Stimulated activated CD4-positive, alpha-beta T cell treated with anti-CD3 and anti-CD28 coated beads, Interleukin-1b, Interleukin-23, amount 100 ng/mL, for 1 hour (primary cell): Measurements from ENCODE around the gene MYO1E.

Source experiments
- DNase-seq, 2 donors: peaks; one replicate each; pipeline ENCODE4 v3.0.0-alpha.2; 2020; ENCODE audit warnings: low read depth in 2 of 2

Gene MYO1E

DNA sequence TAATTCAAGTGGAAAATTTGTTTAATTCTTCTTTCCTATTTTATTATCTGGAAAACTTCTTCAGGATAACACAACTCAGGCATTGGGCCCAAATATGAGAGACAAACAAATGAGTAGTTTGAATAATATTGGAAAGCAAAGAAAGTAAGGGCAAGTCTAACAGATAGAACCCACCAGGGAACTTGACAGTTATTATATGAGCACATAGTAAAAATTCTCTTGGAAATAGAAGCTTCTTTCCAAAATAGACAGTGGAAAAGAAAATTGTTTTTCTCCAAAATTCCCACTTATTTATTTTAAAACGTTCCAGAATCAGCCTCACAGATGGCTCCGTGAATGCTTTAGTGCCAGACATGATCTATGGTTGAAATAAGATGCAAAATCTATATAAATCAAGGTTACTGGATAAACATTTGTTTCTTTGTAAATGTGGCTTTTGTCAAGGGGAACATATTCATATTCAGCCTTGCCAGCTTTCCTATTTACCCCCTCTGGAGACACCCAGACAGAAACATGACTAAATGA lies 142.1 kb downstream of the MYO1E start:
- no peak for DNase-seq

DNA sequence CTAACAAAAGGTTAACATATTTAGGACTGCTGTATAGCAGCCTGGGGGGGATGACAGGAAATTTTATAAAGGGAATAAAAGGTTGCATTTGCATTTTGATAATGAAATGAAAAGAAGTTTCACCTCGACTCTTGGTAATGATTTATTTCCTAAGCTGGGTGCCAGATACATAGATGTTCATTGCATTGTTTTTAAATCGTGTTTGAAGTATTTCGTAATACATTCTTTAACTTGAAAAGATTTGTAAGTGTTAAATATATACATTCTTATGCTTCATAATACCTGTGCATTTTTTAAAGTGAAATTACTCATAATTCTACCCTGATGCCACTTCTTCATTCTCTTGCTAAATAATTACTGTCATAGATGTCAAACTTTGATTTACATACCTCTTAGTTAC lies 143.2 kb downstream of the MYO1E start:
- DNase-seq: no peak

DNA sequence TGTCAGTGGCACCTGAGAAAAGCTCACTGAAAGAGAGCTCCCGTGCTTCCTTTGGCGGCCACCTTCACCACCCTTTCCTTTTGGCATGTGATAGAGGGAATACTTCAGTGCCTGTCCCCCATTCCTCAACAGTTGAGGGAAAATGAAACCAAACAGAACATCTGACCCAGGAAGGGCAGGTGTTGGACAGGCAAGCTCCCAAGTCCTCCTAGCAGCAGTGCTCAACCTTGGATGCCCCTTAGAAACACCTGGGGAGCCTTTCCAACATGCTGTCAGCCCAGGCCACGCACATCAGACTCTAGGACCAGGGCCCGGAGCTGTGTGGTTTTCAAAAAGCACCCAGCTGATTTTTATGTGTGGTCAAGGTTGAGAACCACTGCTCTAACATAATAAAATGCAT lies 143.7 kb downstream of the MYO1E start:
- DNase-seq: no peak

DNA sequence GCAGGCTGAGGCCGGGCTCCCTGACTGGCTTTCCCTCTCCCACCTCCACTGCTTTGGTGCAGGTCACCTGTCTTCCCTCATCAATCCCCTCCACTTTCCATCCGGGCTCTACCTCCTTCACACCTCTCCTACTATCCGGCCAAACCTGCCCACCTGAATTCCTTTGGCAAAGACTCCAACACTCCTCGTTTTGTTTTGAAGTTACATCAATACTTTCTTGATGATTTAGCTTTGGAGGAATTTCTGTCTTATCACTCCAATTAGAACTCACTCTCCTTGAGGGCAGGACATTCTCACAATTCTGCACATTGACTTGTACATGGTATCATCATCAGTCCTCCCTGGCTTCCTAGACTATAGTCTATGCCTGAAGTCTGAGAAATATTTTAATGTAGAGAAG lies 145.7 kb downstream of the MYO1E start:
- DNase-seq: no peak

DNA sequence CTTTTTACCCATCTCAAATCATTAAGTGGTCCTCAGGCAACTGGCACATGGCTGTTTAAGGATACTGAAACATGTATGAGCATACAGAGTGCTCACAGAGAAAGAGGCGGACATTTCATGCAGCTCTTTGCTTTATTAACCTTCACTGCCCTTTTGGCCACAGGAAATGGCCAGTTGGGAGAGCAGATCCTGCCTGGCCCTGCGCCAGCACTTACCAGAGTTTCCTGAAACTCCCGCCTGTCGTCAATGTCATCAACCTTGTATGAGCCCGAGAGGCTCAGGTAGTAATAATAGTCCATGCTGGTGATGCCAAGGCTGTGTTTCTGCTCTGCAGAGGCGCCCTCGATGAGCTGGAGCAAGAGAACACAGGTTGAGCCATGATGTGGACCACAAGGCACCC lies 148.2 kb downstream of the MYO1E start:
- DNase-seq: no peak

DNA sequence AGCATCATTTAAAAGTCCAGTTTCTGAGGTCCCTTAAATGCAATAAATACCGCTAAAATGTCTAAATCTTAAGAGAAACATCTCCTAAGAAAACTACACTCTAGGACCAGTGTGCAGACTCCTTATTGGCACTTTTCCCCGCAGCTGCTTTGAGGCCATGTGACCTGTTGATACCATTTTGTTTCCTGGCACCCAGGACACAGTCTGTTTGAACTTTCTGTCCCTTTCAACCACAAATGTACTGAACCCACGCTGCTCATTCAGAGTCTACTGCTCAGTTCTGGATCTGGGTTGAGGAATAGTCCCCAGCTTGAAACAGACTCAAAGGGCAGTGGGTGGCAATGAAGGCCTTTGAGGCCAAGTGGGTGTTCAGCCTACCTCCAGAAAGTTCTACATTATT lies 148.9 kb downstream of the MYO1E start:
- DNase-seq: no peak

DNA sequence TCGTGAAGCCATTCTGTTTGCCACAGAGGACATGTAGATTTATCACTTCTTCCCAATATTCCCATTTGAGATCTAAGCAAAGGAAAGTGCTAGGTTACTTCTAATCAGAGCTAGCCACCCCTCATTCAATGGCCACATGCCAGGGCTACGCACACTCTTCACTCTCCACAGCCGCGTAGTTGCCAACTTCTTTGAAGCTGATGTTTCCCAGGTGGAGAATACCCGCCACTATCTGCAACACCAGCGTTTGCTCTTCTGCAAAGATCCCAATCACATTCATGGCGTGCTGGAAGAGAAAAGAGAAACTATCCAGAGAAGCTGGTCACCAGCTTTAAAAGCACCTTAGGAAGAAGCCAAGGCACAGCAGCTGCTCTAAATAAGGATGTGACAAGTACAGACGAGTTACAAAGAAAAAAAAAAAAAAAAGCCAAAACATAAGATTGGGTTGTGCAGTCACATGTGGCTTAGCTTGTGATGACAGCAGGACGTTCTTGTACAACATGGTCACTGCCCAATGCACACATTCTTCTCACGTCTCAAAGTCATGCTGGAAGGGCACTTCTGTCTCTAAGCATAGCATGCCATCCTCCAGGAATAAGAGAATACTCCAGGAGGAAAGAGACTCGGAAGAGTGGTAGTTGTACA lies 149.6 kb downstream of the MYO1E start:
- no peak for DNase-seq

DNA sequence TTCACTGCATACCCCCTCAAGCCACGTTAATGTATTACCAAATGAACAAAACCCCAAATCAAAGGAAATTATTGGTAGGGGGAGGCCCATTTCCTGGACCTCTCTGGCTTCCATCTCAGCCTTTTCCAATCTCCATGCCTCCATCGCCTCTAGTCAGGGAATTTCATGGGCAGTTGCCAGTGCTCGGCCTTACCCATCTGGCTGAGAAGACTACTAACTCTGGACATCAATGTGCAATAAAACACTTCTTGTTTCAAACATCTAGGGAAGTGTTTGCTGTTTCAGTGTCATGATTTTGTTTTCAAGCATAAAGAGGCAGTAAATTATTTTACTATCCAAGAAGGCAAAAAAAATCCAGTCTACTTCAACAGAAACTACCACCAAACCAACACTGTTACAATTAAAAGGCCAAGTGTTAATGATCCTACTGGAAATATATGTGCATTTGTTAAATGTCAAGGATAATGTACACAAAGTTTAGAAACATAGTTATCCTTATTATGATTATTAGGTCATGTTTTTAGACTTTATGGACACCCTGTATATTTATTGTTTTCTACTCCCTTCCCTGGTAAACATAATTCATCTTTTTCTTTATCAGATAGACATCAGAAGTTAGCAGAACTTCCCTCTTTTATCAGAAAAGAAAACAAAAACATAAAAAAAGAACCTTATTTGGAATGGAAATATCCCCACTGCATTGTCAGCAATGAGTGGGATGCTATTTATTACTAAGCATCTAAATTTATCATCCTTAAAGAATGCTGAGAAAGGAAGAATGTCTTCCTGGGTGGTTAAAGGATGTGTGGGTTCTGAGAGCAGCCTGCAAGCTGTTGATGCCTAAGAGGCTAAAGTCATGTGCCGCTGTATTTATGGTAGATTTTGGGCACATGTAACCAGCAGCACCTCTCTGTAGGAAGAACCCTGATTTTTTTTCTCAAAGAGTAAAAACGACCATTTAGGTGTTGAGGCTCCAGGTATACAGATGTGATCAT lies 150.9 kb downstream of the MYO1E start:
- DNase-seq: no peak

DNA sequence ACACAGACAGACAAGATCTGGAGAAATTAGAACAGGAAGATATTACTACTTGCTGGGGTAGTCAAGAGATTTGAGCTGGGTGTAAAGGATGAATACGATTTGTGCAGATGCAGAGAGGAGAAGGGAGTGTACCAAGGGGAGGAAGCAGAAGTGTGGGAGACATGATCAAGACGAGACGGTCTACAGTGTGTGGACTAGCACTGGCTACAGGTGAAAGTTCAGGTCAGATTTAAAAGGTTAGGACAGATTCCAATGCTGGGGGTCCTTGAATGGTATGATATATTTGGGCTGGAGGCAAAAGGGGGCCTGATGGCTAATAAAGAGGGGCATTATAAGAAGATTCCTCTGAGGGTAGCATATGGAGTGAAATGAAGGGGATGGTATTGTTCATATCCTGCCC lies 154.0 kb downstream of the MYO1E start:
- no peak for DNase-seq

DNA sequence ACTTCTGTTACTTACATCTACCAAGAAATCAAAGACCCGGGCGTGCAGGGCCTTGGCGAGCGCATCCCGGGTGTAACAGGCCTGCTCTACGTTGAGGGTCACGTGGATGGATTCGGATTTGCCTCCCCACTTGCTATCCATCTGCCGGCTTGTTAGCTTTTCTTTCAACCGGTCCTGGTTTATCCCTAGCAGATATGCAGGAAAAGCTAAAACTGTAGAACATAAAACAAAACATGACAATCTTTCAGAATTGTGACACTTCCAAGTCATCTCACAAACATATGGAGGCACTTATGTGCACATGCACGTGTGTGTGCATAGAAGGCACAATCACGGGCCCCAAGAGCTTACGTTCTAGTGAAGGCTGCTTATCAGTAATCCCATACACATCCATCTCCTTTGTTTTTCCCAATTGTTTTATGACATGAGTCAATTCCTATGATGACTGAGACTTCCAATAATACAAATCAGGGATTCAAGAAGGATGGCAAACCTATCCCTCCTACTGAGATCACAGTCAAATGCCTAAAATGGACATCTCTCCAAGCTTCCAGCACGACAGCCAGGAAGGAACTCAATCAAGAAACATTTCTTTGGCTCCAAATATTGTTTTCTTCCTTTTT lies 154.7 kb downstream of the MYO1E start:
- no peak for DNase-seq

DNA sequence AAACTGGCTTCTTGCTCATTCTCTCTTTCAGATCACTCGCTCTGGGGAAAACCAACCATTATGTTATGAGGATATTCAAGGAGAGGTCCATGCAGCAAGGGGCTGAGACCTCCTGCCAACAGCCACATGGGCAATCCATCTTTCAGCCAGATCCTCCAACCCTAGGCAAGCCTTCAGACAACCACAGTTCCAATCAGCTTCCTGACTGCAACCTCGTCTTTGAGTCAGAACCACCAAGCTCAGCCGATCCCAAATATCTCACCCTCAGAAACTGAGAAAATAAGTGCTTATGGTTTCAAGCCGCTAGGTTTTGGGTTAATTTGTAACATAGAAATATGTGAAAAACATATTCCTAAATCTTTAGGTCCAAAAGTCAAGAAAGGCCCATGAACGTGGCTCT lies 155.8 kb downstream of the MYO1E start:
- no peak for DNase-seq

DNA sequence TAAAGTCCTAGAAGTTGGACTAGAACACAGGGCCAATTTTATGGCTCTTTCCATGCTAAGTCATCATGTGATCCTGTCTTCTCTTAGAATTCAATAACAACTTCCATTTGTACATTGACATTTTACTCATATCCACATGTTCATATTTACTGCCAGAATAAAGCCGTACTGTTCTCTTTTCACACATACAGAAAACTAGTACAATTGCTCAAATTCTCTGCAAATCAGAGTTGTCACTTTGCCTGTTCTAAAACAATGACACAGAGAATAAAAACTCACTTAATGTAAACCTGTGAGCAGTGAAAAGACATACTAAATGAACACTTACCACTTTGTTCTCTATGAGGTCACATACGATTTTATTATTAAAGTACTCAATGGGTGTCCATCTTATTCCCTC lies 162.5 kb downstream of the MYO1E start:
- DNase-seq: no peak

DNA sequence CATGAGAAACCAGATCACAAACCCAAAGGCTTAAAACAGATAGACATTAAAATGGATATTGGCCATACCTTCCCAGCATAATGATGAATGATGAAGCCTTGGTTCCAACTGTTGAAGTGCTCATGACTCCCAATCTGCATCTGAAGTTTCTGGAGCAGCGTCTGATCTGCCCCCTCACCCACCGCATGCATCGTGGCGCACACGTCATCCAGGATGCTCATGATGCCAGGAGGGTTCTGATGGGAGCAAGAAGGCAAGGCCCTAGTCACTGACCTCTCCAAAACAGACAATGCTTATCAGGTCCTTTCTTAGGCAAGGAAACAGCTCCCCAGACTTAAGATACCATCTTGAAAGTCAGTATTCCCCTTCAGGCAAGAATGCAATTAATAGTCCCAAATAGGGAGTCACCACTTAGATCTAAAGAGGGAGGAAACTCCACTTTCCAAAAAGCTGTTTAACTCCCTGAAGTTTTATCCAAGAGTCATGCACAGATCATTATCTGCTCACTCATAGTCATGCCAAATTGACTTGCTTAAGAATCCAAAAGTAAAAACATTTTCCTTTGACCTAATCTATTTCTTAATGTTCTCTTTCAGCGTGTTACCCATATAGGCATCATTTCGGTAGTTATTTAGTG lies 163.9 kb downstream of the MYO1E start:
- DNase-seq: no peak

DNA sequence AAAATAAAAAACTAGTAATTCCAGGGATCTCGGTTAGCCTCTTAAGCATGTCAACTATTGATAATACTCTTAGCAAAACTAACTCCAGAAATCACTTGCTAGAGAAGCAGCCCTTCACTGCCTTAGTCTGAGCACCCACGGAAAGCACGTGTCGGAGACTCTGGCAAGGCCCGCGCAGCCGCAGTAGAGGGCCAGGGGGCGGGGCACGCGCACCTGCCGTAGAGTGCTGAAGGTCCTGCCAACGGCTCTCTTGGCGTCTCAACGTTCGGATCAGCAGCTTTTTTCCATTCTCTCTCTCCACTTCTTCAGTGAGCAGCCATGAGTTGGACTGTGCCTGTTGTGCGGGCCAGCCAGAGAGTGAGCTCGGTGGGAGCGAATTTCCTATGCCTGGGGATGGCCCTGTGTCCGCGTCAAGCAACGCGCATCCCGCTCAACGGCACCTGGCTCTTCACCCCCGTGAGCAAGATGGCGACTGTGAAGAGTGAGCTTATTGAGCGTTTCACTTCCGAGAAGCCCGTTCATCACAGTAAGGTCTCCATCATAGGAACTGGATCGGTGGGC lies 166.0 kb downstream of the MYO1E start, which contains the start of gene LDHAL6B:
Gene LDHAL6B, plus strand, starts transcription at position 221 of the 561 bp plus-strand sequence. Its CDS starts 98 bp downstream, at position 319.
- DNase-seq: no peak

DNA sequence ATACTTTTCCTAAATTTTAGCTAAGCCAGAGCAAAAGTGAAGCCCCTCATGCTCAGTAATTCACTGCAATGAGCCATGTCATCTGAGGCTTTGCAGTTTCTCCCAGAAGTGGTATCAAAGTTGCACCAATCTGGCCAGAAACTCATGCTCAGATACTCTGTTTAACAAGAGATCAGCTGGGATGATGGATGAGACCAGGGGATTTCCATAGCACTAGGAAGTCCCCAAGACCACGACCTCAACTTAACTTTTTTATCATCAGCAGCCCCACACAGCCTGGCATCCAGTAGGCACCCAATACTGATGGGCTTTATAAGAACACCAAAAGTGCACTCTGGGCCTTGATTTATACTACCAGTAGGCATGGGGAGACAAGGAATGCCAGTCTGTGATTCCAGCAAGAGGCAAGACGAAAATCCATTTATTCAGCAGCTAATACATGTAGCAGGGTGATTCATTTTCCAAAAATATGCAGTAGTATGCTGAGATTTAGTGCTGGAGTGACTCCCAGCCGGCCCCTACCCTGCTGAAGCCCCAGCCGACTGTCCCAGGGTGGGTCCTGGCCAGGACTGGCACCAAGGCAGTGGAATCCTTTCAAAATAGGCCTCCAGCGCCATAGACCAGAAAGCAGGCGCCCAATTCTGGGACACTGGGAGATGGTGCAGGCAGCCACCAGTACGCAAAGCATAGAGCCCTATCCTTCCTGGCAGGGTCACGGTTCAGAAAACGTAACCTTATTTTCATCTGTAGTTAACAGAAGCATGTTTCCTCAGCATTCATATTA lies 166.6 kb downstream of the MYO1E start:
- DNase-seq: no peak

DNA sequence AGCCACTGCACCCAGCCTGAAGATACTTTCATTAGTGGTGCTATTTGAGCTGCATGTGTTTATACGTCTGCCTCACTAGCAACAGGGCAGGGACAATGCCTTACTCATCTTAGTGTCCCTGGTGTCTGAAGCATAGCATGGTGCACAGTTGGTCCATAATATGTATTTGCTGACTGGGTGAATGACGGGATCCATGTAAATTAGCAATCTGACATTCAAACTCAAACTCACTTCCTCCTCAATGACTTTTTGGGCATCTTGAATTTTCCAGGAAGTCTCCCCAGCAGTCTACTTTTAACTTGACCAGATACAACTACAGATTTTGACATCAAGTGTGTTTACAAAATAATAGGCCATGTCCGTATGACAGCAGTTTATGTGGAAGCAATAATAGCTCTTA lies 169.0 kb downstream of the MYO1E start:
- DNase-seq: no peak

DNA sequence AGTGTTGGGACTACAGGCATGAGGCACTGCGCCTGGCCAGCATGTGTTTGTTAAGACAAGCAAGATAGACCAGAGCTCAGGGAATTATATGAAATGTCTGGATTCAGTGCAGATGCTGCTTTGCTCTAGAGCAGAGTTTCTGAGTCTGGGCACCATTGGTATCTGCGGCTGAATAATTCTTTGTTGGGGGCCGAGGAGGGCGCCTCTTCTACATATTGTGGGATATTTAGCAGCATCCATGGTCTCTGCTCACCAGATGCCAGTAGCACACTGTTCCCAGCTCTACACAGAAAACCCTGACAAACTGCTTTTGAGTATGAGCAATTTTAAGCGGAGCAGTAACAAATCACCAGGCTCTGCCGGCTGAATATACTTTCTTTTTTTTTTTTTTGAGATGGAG lies 169.7 kb downstream of the MYO1E start:
- no peak for DNase-seq

DNA sequence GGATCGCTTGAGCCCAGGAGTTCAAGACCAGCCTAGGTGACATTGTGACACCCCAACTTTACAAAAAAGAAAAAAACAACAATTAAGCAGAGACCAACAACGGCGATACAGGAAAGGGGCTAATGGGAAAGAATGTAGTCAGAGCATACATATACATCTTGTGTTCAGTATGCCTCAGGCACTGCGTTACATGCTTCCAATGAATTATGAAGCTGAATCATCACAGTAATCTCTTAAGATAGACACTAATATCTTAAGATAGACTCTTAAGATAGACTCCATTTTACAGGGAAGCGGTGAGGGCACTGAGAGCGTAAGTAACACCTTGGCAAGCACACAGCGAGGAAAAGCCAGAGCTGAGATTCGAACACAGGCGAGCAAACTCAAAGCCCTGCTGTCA lies 172.1 kb downstream of the MYO1E start:
- DNase-seq: no peak

DNA sequence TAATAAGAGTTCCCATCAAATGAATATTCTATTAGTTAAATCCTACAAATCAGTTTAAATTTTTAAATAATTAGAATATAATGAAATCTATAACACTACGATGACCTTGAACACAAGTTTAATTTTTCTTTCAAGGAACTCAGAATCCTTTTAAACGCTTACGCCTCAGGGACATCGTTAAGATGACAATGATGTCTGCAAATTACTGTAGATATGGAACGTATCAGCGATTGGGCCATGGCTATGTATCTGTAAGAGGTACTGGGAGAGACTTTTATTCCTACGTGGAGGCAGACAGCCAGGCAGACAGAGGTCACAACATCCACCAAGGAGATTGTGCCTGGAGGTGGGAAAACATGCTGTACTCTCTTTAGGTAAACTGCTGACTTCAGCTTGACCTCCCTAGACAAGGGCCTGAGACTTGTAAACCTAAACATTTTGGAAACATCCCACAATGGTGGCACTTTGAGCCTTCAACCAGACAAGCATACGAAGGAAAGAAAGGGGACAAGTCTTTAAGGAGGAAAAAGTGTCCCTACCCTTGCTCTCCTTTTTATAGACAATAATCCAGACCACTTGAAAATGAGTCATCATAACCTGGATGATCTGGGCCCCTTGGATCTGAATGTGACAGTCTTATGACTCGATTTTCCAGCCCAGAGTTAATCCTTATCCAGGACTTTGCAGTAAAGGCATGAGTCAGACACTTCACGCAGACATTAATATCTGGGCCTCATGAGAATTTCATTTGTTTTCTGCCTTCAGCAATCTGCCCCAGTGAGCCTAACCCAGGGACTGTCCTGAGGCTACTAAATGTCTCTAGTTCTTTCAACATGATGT lies 172.8 kb downstream of the MYO1E start:
- no peak for DNase-seq

DNA sequence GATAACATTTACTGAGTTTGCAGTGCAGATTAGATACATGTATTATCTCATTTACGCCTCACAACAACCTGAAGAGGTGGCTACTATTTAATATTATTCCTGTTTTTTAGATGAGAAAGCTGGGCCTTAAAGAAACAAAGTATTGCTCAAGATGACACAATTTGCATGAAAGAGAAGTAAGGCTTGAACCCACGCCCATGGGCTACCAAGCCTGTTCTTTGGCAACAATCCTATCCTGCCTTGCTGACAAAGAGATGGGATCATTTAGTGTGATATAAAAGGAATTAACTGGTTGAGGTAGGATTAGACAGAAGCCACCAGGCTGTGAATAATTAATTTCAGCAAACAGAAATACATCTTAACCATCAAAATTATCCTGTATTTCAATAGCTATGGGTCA lies 175.2 kb downstream of the MYO1E start:
- no peak for DNase-seq
